ENCODE data around the gene ME3.

GRCh38 chr11:86577644-86578636 lies 94.5 kb downstream of the ME3 start:
- TF ChIP-seq POLR2A (IDR thresholded peaks at IDR 0.05) (no peak), CTCF (IDR thresholded peaks at IDR 0.05) (no peak)
